H1 (cell line): ENCODE measurements around the gene PODN. TPM values are rescaled to one million over a fixed set of nuclear protein-coding genes. Genes with fewer than 3 reads are reported as not detected.

ENCODE experiments used
- KDM1A ChIP-seq: fragments of 200-600, 300-600 bp; sonication (generic); IDR thresholded peaks from 2 replicates; pipeline ENCODE4 v1.7.1; 2016; ENCODE audit warnings: mild to moderate bottlenecking, low read length, borderline replicate concordance
- POLR2A ChIP-seq, 2 experiments: IDR thresholded peaks; 1 replicate in 1 of 2; 2 replicates in 1 of 2; pipeline ENCODE4 v1.6.1; 2011; ENCODE audit warnings: low read depth in 2 of 2, low read length in 2 of 2, mild to moderate bottlenecking in 2 of 2; ENCODE audit errors: control extremely low read depth in 1 of 2
- SIRT6 ChIP-seq: IDR thresholded peaks from one replicate; pipeline ENCODE4 v1.7.1; 2012; ENCODE audit warnings: low read length, inconsistent platforms
- SP1 ChIP-seq: IDR thresholded peaks from 2 replicates; pipeline ENCODE4 v1.6.1; 2011; ENCODE audit warnings: low read depth, low read length
- YY1 ChIP-seq: IDR thresholded peaks from 2 replicates; pipeline ENCODE4 v1.6.1; 2011; ENCODE audit warnings: low read depth, mild to moderate bottlenecking, low read length
- polyA plus RNA-seq, 7 experiments: library from polyadenylated mRNA; depleted of rRNA in 3 of 7; stranded (reverse) in 5 of 7; unstranded in 2 of 7; fragments of >200 nt in 5 of 7; fragments of 200-250 nt in 2 of 7; gene quantifications; 1 replicate in 5 of 7; 2 replicates in 1 of 7; 4 replicates in 1 of 7; pipeline versions ENCODE4 v1.2.1 to v1.2.3, GENCODE V29; 2011 to 2013; ENCODE audit warnings: missing spikeins in 2 of 7, mixed read lengths in 2 of 7
- total RNA-seq: library from RNA; stranded (reverse); fragmentation: NEBNext Ultra II Directional; extraction: Animal tissue kit (Norgen Biotek cat#: 25700); gene quantifications from 2 replicates; pipeline ENCODE4 v1.2.1, GENCODE V29; 2021

PODN gene
- total and polyA plus RNA-seq, 2 of the 8 experiments (the other 6 are each of a cell fraction or from before 2014, with no cell fraction given): 0.11 to 0.17 TPM

DNA sequence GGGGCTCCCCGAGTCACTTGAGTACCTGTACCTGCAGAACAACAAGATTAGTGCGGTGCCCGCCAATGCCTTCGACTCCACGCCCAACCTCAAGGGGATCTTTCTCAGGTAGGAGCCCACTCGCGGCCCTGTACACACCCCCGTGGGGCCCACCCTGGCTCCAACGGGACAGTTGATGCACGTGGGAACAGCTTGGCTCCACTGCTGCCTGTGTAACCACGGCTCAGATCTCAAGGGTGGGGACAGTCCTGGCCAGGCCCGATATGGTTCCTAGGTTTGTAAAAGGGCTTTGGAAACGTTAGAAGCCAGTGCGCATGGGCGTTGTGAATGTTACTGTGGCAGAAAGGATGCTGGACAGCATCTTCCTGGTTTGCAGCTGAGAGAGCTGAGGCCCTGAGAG, 18.8 kb downstream of the PODN start (continued):
- TF ChIP-seq SIRT6 (no peak), POLR2A (IDR thresholded peaks at IDR 0.05; ENCODE audit: control extremely low read depth in 1 of 2, low read depth in 2 of 2, low read length in 2 of 2) (no peak), YY1 (no peak), SP1 (no peak), KDM1A (no peak)
